GM21360 (cell line): Measurements from ENCODE around the gene SEC61A1.
A peak's percentile ranks its signal among the peaks of the same experiment; 100 is the strongest.

Experiments used
- ATAC-seq: cut with Tn5 transposase; IDR thresholded peaks from one replicate; pipeline ENCODE4 v1.9.1; 2021; ENCODE audit warnings: mild to moderate bottlenecking, moderate library complexity; ENCODE audit not compliant: unreplicated experiment

SEC61A1 gene

DNA sequence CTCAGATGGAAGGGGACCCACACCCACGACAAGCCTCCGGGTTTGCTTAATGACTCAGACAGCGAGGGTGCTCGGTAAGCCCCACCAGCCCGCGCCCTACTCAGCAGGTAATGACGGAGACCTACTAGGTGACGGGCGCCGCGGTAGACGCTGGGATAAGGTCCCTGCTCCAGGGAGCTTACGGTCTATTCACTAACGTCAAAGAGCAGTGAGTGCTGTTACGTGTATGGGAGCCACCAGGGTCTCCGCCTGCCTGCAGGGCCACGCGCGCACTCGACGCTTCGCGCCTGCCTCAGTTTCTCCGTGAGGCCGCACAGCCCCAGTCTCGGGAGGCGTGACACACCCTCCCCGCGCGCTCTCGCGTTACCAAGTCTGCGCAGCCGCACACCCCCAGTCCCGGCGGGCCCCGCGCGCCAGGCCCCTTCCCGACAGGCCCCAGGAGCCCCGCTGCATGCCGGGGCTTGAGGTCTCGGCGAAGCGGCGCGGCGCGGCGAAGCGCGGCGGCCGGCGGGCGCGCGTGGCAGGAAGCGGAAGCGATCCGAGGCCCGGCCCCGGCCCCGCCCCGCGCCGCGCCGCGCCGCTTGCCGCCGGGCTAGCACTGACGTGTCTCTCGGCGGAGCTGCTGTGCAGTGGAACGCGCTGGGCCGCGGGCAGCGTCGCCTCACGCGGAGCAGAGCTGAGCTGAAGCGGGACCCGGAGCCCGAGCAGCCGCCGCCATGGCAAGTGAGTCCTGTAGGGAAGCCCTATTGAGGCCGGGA, at the start of gene SEC61A1:
SEC61A1 (plus strand) TSS at position 601 of the 758 bp plus-strand sequence; CDS start at position 717, 116 bp downstream.
- ATAC-seq = peak; percentile 94

DNA sequence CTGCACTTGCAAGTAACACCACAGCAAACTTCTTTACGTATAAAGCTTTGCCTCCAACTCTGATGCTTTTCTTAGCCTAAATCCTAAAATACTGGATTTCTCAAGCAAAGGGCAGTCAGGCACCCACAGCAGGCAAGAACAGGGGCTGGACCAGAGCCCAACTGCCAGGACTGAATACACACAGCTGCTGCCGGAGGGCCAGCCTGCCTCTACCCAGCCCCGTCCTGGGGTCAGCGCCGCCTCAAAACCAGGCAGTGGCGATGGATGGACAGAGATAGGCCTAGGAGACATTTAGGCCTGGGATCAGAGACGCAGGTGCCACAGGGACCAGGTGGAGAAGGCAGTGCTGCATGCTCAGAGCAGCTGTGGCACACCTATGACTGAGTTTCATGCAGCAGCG, 47.6 kb upstream of the SEC61A1 start:
- no peak for ATAC-seq

DNA sequence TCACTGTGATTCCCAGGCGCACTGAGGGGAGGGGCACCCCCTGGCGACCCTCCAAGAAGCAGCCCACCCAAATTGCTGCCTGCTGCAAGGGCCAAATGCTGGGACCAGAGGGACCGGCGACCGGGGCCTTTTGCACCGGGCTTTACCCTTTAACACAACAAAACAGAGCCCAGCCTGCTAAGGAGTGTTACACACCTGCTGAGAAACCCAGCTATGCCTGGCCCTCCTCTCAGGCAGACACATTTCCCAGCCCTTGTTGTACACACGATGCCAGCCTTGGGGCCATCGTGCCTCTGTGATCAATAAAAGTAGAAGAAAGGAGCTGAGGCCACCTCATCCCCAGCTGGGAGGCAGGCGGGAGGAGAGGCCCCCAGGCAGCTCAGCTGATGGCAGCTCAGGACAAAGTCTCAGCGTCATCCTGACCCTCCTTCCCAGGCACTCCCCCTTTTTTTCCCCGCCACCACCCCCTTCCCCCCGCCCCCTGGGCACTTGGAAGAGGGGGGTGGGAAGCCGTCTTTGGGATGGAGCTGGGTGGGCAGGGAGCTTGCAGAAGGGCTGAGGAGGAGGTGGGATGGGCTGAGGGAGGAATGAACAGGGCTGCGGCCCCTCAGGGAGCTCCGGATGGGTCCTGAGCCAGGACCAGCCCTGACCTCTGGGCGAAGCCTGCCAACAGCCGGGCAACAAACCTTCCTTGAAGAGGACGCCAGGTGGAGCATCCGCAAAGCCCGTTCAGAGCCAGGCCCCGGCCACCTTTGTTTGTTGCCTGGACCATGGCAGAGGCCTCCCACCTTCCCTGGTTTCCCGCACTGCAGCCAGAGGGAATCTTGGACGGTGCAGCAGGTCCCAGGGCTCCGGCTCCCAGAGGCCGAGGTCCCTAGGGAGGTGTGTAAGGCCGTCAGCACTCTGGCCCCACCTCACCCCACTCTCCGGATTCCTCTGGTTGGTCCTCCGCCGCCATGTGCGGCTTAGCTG, 45.9 kb upstream of the SEC61A1 start:
- ATAC-seq = no peak

DNA sequence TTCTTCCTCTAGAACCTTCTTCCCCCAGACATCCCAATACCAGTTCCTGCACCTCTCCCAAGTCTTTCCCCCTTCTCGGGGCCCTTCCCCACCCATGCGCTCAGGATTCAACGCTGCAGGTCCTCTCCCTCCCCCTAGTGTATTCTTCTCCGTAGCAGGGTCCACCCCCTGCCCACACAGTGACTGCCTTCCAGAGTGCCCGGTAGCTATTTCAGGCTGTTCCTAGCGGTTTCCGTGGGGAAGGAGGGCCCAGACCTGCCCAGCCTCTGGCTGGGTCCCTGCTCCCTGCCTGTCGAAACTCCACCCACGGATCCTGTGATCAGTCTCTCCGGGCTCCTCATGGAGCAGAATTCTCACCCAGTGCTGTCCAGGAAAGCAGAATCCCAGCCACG, 45.2 kb upstream of the SEC61A1 start:
- ATAC-seq = no peak

DNA sequence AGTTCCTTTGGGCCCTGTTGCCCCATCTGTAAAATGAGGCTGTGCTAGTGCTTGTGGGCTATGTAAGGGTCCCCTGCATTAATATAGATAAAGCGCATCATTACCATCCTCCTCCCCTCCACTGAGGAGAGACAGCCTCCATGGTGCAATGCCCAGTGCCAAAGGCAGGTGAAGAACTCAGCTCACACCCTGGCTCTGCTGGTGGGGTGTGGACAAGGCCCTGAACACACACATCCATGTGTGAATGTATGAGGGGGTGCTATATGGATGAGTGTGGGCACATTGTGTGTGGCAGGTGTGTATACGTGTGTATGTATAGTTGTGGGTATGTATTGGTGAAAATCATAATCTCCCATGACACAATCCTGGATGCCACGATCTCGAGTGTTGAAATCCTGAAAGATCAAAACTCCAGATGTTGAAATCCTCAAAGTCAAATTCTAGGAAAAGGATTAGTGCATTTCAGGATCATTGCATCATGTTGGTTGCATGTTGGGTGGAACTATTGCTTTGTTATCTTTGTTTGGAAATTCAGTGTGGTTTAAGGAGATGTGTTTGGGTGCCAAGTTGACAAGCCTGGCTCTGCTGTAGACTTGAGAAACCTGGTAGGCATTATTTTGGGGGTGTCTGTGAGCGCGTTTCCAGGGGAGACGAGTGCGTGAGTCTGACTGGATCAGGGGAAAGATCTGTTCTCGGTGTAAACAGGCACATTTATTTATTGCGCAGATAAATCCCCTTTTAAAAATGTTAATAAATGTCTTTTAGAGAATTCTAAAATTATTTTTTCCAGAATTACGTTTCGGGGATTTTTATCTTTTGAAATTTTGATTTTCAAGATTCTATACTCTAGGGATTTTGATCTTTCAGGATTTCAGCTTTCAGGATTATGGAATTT, 42.0 kb upstream of the SEC61A1 start:
- ATAC-seq = no peak

DNA sequence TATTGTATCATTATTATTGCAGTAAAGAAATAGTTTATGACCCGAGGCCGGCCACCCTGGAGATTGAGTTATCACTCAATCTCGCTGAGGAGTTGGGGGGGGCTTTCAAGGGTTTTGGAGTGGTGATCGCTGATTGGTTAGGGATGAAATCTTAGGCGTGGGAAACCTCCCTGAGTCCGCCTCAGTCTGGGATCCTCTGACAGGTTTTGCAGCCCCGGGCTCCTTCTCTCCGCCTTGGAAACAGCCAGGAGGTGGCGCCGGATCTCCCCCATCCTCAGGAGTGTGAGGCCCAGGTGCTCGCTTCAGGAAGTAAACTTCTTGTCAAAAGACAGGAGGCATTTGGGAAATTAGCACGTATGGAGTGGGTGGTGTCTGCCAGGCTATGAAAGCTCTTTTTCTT, 41.1 kb upstream of the SEC61A1 start:
- no peak for ATAC-seq

DNA sequence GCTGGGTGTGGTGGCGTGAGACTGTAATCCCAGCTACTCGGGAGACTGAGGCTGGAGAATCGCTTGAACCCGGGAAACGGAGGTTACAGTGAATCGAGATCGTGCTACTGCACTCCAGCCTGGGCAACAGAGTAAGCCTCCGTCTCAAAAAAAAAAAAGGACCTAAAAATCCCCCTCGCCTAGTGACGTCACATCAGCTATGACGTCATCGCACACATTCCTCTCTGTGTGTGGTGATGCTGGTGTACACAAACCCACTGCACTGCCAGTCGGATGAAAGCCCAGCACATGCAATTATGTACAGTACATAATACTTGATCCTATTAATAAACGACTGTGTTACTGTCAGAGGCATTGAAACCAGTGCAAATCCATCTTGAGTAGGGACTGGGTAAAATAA, 40.2 kb upstream of the SEC61A1 start:
- no peak for ATAC-seq

DNA sequence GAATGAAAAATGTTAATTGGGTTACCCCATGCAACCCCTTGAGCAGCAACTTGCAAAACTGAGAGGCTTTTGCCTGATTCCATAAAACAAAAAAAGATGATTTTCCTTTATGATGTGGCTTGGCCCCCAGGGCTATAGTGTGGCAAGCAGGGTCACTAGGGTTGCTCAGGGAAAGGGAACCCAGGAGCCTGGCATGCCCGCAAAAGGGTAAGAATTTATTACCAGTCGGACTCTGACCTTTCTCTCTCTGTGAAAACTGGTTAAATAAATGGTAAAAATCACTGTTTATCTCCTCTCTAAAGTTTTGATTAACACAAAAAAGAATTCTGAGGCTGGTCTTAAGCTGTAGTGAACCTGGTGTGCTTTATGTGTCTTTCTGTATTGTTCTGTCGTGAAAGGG, 37.7 kb upstream of the SEC61A1 start:
- no peak for ATAC-seq

DNA sequence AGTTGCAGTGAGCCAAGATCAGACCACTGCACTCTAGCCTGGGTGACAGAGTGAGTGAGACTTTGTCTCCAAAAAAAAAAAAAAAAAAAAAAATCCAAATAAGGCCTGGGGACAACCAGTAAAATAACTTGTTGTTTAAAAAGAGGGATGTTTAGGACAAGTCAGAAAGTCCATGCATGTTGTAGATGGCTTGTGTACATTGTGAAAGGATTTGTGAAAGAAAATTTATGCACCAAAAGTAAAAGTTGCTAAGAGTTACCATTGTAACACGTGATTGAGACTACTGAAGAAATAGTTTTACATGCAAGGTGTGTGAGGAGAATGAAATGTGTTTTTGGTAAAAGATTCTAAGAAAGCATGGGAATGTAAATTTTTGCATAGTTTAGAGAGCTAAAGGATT, 35.7 kb upstream of the SEC61A1 start:
- no peak for ATAC-seq

DNA sequence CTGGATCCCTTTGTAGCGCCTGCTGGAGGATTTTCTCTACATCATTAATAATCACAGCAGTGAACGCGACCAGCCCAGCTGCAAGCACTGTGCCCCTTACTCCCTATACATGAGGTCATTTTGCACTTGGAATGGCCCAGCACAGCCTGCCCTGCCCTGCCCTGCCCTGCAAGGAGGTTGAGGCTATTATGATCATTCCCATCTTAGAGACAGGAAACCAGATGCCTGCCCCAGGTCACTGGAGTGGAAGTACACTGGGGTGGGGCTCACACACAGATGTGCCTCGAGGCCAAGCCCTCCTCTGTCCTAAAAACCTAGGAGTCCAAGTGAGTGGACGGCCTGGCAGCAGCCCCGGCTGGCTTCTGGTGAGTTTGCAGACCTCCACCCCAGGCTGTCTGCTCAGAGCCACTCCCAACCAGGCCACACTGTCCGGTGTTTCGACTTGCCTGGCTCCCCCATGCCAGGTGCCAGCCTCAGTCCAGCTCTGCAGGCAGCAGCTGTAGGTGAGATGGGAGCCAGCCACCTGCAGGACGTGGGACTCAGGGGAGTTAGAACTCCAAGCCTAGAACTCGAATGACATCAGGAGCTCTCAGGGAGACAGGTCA, 30.4 kb upstream of the SEC61A1 start:
- no peak for ATAC-seq

DNA sequence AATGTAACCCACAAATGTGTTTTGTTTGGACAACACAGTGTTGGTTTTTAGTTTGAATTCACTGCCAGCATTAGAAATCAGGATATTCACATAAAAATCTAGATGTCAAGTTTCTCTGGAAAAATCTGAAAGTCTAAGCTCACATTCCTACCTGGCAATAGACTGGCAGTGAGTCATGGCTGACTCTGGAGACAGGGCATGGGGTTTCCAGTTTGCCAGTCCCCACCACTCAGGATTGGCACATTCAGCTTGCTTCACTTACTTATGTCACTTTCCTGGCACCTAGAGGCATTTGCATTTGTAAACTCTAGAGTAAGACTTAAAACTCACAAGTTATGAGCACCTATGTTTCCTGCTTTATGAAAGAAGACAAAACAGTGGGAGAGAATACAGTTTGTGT, 19.1 kb upstream of the SEC61A1 start:
- ATAC-seq = no peak

DNA sequence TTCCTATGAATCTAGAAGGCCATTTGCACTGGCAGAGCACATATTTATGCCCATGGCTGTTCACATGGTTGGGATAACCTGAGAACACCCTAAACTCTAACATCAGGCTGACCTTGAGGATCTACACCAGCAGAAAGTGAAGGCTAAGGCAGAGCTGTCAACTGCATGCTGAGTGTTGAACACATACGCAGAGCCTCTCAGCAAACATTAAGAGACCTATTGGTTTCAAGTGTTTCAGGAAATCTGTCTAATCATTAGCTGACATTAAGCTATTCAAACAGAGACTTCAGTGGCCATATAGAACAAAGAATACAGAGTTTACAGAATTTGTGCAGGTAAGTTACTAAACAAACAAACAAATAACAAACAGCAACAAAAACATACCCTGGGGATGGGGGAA, 16.1 kb upstream of the SEC61A1 start:
- no peak for ATAC-seq

DNA sequence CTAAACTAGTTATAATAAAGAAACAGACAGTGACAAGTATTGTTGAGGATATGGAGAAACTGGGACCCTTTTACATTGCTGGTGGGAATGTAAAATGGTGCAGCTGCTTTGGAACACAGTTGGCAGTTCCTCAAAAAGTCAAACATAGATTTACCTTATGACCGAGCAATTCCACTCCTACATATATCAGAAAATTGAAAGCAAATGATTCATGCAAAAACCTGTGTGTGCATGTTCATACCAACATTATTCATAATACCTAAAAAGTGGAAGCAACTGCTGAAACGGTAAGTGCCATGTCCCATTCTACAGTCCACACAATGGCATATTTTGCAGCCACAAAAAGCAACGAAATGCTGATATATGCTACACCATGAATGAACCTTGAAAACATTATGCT, 12.2 kb upstream of the SEC61A1 start:
- no peak for ATAC-seq

DNA sequence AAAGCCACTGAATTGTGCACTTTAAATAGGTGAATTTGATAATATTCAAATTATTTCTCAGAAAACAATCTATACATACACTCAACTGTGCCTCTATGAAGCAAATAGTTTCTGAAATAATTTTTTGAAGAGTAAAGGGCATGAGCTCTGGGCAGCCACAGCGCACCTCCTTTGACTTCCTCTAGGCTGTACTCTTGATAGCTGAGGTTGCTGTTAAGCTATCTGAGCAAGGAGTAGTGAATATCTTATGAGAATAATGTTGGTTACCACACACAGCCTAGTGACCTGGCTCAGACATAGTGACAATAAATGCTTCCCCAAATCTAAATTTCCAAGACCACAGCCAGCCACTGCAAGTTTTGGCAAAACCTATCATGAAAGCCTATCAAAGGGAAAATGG, 11.6 kb upstream of the SEC61A1 start:
- no peak for ATAC-seq

DNA sequence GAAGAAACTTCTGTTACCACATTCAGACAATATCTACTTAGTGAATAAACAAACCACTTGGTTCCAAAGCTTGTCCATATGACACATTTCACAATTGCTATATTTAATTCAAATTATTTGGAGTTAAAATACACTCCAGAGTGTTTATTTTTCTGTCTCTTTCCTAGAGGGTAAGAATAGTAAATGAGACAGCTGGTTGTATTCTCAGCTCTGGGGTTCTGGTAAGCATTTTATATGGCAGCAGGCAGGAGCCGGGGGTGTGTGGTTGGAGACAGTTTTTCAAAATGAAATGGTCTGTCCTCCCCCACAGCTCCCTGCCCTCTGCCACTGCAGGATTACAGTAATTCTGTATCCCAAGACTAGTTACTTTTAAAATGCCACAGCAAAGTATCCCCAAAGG, 10.9 kb upstream of the SEC61A1 start:
- ATAC-seq = no peak

DNA sequence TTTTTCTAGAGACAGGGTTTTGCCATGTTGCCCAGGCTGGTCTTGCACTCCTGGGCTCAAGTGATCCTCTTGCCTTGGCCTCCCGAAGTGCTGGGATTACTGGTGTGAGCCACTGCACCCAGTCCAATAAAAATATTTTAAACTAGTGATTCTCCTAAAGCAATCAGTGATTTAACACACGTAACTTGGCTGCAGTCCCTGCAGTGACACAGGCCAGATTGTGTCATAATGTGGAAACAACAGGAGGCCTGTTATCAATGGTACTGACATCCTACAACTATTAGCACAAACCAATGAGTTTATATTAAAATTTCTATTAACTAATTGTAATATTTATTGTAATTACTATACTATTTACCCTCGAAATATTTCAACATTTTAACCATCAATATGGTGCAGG, 1.6 kb upstream of the SEC61A1 start:
- no peak for ATAC-seq

DNA sequence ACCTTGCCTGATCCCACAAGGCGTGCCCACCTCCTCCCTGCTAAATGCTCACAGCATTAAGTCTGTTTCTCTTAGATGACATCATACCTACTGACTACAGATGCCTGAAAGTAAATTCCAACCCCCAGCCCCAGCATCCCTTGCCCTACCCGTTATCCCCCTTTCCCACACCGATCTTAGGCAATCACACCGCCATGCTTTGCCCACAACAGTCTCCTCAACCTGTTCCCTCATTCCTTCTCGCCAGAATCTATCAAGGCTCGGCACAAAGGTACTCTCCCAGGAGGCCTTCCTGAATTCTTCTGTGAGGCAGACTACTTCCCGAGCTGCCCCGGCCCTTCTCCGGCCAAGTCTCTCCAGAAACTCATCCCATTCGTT, 789 bp upstream of the SEC61A1 start:
- no peak for ATAC-seq

DNA sequence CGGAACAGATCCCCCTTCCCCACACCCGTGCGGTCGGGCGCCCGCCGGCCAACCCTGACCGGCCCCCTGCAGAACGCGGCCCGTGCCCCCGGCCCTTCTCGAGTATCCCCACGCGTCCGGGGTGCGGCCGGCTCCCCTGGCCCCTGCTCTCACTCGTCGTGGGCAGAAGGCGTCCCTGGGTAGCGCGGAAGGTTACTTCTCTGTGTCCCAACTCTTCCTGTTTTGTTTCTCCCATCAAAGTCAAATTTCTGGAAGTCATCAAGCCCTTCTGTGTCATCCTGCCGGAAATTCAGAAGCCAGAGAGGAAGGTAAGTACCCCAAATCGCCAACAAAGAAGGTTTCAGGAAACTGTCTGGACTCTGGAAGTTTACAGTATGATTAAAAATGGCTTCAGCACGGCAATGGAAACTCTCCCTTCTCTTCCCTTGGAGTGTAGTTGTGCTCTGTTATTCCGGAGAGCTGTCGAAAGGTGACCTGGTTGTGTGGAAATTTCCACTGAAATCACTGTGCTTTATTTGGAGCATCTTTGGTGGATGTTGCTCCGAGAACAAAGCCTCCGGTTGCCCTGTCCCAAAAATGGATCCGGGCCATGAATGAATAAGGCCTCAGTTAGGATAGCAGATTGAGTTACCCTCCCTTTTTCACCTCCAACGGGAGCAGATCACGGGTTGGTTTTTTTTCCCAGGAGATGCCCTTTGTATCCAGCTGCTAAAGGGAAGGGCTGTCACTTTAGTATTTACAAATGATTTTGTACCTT, 536 bp downstream of the SEC61A1 start:
- no peak for ATAC-seq

DNA sequence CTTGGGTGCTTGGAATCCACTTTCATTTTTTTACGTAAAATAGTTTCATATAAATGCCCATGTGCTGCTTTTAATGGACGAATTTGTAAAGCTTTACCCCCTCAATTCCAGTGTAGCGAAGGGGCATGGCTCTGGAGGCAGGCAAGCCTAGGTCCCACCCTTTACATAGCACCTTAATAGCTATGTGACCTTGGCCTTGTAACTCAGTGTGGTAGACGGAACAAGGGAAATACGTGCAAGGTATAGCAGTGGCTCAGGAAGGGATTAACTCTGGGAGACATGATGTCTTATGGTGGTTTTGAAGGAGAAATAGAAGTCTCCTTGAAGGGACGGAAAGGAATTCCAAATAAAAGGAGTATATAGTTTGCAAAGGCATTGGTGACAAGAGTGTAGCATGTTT, 1.4 kb downstream of the SEC61A1 start:
- no peak for ATAC-seq

DNA sequence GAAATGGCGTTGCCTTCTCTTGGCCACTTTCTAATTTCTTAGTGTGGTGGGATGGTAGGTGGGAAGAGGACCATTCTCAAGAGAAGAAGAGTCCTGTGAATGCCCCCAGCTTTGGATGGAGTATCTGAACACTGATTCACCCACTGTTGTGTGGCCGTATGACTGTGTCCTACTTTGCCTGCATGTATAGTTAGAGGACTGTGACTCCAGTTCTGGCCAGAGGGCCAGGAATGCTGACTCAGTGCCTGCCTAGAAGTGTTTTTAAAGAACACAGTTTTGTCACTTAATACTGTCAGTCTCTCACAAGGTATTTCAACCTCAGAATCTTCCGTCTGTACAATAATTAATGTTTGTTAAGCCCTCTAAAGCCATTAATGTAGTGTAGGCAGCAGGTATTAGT, 2.1 kb downstream of the SEC61A1 start:
- ATAC-seq = no peak
